Loucy (cell line): ENCODE data around the gene NMRAL1.

Experiments used
- H2AFZ ChIP-seq: fragments of 200-600 bp; sonication (generic); 2 replicates; pipeline ENCODE4 v1.6.0; 2016; ENCODE audit warnings: antibody characterized with exemption, mild to moderate bottlenecking, low read length, moderate library complexity
- H3F3A ChIP-seq: fragments of 200-600 bp; 2 replicates; pipeline ENCODE4 v1.6.0; 2016; ENCODE audit warnings: antibody characterized with exemption, low read depth, mild to moderate bottlenecking
- H3K27me3 ChIP-seq: fragments of 200-600 bp; sonication (generic); 2 replicates; pipeline ENCODE4 v1.6.1; 2014; ENCODE audit warnings: low read length, mild to moderate bottlenecking; ENCODE audit not compliant: insufficient read depth, poor library complexity, severe bottlenecking
- H3K36me3 ChIP-seq: fragments of 200-600 bp; sonication (generic); 2 replicates; pipeline ENCODE4 v1.6.1; 2016; ENCODE audit warnings: low read length; ENCODE audit not compliant: insufficient read depth
- H3K4me1 ChIP-seq: fragments of 200-600 bp; sonication (generic); 2 replicates; pipeline ENCODE4 v1.5.1; 2014; ENCODE audit warnings: low read length, mild to moderate bottlenecking; ENCODE audit not compliant: insufficient read depth, poor library complexity, severe bottlenecking
- H3K4me2 ChIP-seq: fragments of 200-600 bp; sonication (generic); 2 replicates; pipeline ENCODE4 v1.6.0; 2014; ENCODE audit warnings: antibody characterized with exemption, low read length, low read depth, mild to moderate bottlenecking; ENCODE audit not compliant: poor library complexity, severe bottlenecking
- H3K4me3 ChIP-seq: fragments of 200-600 bp; sonication (generic); 2 replicates; pipeline ENCODE4 v1.5.1; 2014; ENCODE audit warnings: low read length, mild to moderate bottlenecking, mixed read lengths; ENCODE audit not compliant: poor library complexity, severe bottlenecking
- H3K79me2 ChIP-seq: fragments of 200-600 bp; sonication (generic); 2 replicates; pipeline ENCODE4 v1.6.1; 2014; ENCODE audit warnings: low read length; ENCODE audit not compliant: insufficient read depth
- H3K9ac ChIP-seq: fragments of 200-600 bp; sonication (generic); 2 replicates; pipeline ENCODE4 v1.6.0; 2014; ENCODE audit warnings: mild to moderate bottlenecking, low read depth, low read length, moderate library complexity; ENCODE audit not compliant: poor library complexity, severe bottlenecking
- H3K9me2 ChIP-seq: fragments of 200-600 bp; sonication (generic); replicated peaks from 2 replicates; pipeline ENCODE4 v1.6.1; 2016; ENCODE audit warnings: low read depth, low read length, mixed read lengths
- H3K9me3 ChIP-seq: fragments of 200-600 bp; sonication (generic); 2 replicates; pipeline ENCODE4 v1.6.1; 2014; ENCODE audit warnings: mild to moderate bottlenecking, antibody characterized with exemption, low read length, low read depth; ENCODE audit not compliant: insufficient read depth
- H4K20me1 ChIP-seq: fragments of 200-600 bp; sonication (generic); 2 replicates; pipeline ENCODE4 v1.6.0; 2014; ENCODE audit warnings: antibody characterized with exemption, low read length, mild to moderate bottlenecking; ENCODE audit not compliant: insufficient read depth, poor library complexity, severe bottlenecking
- CTCF ChIP-seq: fragments of 200-600 bp; sonication (generic); conservative IDR thresholded peaks from 2 replicates; pipeline ENCODE4 v1.5.1; 2014; ENCODE audit warnings: mild to moderate bottlenecking, antibody characterized with exemption, low read length
- EZH2phosphoT487 ChIP-seq: fragments of 200-600 bp; IDR thresholded peaks from 2 replicates; pipeline ENCODE4 v1.6.1; 2018; ENCODE audit warnings: antibody characterized with exemption, mild to moderate bottlenecking, moderate library complexity, borderline replicate concordance

Gene NMRAL1

GRCh38 chr16:4415538-4416199 lies 58.8 kb downstream of the NMRAL1 start:
- Histone ChIP-seq H3K9ac (peak overlapping the region; percentile 78), H3K4me1 (peaks cover 5% of the 10 kb centered on the region), H3F3A (no peaks in the 10 kb centered on the region), H3K9me3 (no peaks in the 10 kb centered on the region), H3K9me2 (no peaks in the 10 kb centered on the region), H4K20me1 (peaks cover 19% of the 10 kb centered on the region), H3K4me3 (peak overlapping the region; percentile 89), H3K4me2 (peak overlapping the region; percentile 71), H3K27me3 (no peaks in the 10 kb centered on the region), H2AFZ (peak overlapping the region; percentile 69), H3K36me3 (no peaks in the 10 kb centered on the region), H3K79me2 (peaks cover 33% of the 10 kb centered on the region)
- no peak for TF ChIP-seq EZH2phosphoT487
- TF ChIP-seq CTCF = no peak

- H4K20me1 ChIP-seq = peaks cover 19% of the 10 kb centered on the region
- no peaks in the 10 kb centered on the region for H3F3A ChIP-seq
- peaks cover 5% of the 10 kb centered on the region for H3K4me1 ChIP-seq
- H2AFZ ChIP-seq = no peak overlapping the region
- H3K79me2 ChIP-seq = peaks cover 33% of the 10 kb centered on the region
- no peak for TF ChIP-seq CTCF
- TF ChIP-seq EZH2phosphoT487 = no peak
- H3K4me2 ChIP-seq = peak overlapping the region; percentile 71
- H3K9ac ChIP-seq = peak overlapping the region; percentile 78
- H3K9me3 ChIP-seq = no peaks in the 10 kb centered on the region
- H3K4me3 ChIP-seq = peak overlapping the region; percentile 89
- no peaks in the 10 kb centered on the region for H3K9me2 ChIP-seq
- H3K27me3 ChIP-seq = no peaks in the 10 kb centered on the region
- H3K36me3 ChIP-seq = no peaks in the 10 kb centered on the region
Measured at GRCh38 chr16:4414187-4414917, 60.1 kb downstream of the NMRAL1 start.

GRCh38 chr16:4412854-4413253 lies 61.6 kb downstream of the NMRAL1 start:
- Histone ChIP-seq H4K20me1 (peaks cover 19% of the 10 kb centered on the region), H3K9me3 (no peaks in the 10 kb centered on the region), H3F3A (no peaks in the 10 kb centered on the region), H3K4me1 (peaks cover 5% of the 10 kb centered on the region), H3K79me2 (peaks cover 33% of the 10 kb centered on the region), H3K9ac (no peak overlapping the region), H3K36me3 (0 out of 2 replicates have a peak, but pooled peaks cover 4% of the 10 kb centered on the region), H3K4me3 (no peak overlapping the region), H3K27me3 (no peaks in the 10 kb centered on the region), H3K9me2 (no peaks in the 10 kb centered on the region), H3K4me2 (no peak overlapping the region), H2AFZ (no peak overlapping the region)
- no peak for TF ChIP-seq CTCF
- no peak for TF ChIP-seq EZH2phosphoT487
